K562 (cell line): ENCODE results near the gene TRERF1. TPM values are rescaled to one million over a fixed set of nuclear protein-coding genes. Genes with fewer than 3 reads are reported as not detected.

ENCODE experiments used
- ZBTB40 ChIP-seq, 2 experiments: fragments of 450-650 bp in 1 of 2; sonication (generic) in 1 of 2; formaldehyde crosslinking in 1 of 2; IDR thresholded peaks; 2 replicates each; pipeline versions ENCODE4 v1.7.1 to v1.9.0; 2016 to 2022; ENCODE audit warnings: inconsistent platforms in 1 of 2, mild to moderate bottlenecking in 1 of 2, missing genetic modification reagents in 1 of 2
- polyA plus RNA-seq, 8 experiments: library from polyadenylated mRNA; depleted of rRNA in 4 of 8; stranded (reverse) in 5 of 8; unstranded in 3 of 8; fragments of >200 nt; fragmentation: Nextera tagmentation in 2 of 8; fragmentation: Illumina TruSeq in 1 of 8; extraction: Ambion mirVana in 2 of 8; extraction: Trizol in 1 of 8; gene quantifications; 2 replicates each; pipeline versions ENCODE4 v1.2.1 to v1.2.3, GENCODE V29; 2011 to 2014; ENCODE audit warnings: inconsistent platforms in 1 of 8, missing spikeins in 1 of 8
- total RNA-seq, 7 experiments: library from RNA; depleted of rRNA in 6 of 7; stranded (reverse); fragments of >200 nt in 6 of 7; fragmentation: Illumina TruSeq in 2 of 7; extraction: Trizol in 2 of 7; gene quantifications; 2 replicates each; pipeline versions ENCODE4 v1.2.1 to v1.2.3, GENCODE V29; 2011 to 2021; ENCODE audit warnings: low replicate concordance in 1 of 7

The TRERF1 gene
- total and polyA plus RNA-seq, 9 of the 15 experiments (the other 6 are each of a cell fraction or from before 2014, with no cell fraction given) = 0.04 to 0.20 (median 0.07) TPM; not detected in 3

GRCh38 chr6:42300701-42301100, 151.0 kb downstream of the TRERF1 start (continued):
- TF ChIP-seq ZBTB40 (IDR thresholded peaks at IDR 0.05) = no peak
- no peak for TF ChIP-seq ZBTB40 (CRISPR knock-in tag; IDR thresholded peaks at IDR 0.05)
